Measurements from ENCODE around the gene SPDYA.

DNA sequence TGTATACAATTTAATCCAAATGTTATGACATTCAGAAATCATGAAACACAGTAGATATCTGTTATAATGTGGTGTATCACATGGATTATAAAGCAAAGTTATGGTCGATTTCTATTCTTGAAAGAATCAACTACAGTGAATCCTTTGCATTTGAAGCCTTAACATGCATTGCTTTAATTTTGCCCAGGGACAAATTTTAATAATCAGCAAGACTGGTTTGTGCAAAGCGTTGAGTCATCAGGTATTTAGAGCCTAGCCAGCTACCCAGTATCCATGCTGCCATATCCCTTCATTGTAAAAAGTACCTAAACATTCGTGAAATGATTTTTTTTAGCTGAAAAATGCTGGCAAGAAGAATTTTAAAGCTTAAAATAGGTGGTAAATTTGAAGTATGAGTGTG is 8.9 kb upstream of the SPDYA start:
- TF ChIP-seq, protein P1, sequence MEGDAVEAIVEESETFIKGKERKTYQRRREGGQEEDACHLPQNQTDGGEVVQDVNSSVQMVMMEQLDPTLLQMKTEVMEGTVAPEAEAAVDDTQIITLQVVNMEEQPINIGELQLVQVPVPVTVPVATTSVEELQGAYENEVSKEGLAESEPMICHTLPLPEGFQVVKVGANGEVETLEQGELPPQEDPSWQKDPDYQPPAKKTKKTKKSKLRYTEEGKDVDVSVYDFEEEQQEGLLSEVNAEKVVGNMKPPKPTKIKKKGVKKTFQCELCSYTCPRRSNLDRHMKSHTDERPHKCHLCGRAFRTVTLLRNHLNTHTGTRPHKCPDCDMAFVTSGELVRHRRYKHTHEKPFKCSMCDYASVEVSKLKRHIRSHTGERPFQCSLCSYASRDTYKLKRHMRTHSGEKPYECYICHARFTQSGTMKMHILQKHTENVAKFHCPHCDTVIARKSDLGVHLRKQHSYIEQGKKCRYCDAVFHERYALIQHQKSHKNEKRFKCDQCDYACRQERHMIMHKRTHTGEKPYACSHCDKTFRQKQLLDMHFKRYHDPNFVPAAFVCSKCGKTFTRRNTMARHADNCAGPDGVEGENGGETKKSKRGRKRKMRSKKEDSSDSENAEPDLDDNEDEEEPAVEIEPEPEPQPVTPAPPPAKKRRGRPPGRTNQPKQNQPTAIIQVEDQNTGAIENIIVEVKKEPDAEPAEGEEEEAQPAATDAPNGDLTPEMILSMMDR (IDR thresholded peaks at IDR 0.05) = no peak
- no peak for TF ChIP-seq POLR2A (IDR thresholded peaks at IDR 0.05)
